ENCODE data around the gene CCSER1. TPM values are rescaled to one million over a fixed set of nuclear protein-coding genes. Genes with fewer than 3 reads are reported as not detected.

The CCSER1 gene
- polyA plus RNA-seq, 3 donors = 0.09 to 0.75 (median 0.13) TPM

DNA sequence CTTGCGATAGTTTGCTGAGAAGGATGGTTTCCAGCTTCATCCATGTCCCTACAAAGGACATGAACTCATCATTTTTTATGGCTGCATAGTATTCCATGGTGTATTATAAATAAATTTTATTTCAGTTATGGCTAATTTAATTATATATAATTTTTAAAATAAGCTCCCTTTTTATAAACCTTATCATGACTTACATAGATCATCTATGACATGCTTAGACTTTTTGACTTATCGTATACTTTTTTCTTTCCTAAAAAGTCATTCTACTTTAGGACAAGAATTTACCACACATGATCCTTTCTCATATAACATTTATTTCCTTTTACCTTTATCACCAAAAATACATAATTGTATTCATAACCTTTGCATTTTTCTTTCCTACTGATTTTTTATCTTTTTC, 376.5 kb downstream of the CCSER1 start:
- TF ChIP-seq, protein P1, sequence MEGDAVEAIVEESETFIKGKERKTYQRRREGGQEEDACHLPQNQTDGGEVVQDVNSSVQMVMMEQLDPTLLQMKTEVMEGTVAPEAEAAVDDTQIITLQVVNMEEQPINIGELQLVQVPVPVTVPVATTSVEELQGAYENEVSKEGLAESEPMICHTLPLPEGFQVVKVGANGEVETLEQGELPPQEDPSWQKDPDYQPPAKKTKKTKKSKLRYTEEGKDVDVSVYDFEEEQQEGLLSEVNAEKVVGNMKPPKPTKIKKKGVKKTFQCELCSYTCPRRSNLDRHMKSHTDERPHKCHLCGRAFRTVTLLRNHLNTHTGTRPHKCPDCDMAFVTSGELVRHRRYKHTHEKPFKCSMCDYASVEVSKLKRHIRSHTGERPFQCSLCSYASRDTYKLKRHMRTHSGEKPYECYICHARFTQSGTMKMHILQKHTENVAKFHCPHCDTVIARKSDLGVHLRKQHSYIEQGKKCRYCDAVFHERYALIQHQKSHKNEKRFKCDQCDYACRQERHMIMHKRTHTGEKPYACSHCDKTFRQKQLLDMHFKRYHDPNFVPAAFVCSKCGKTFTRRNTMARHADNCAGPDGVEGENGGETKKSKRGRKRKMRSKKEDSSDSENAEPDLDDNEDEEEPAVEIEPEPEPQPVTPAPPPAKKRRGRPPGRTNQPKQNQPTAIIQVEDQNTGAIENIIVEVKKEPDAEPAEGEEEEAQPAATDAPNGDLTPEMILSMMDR (IDR thresholded peaks at IDR 0.05) = no peak
- Histone ChIP-seq H3K36me3 (replicated peaks in 1 of 2; ENCODE audit: control insufficient read depth in 1 of 2, insufficient read depth in 2 of 2, low read length in 2 of 2) (no peaks in the 10 kb centered on the region), H2AFZ (ENCODE audit: insufficient read depth, low read depth, low read length, poor library complexity, severe bottlenecking) (no peak overlapping the region), H3K4me3 (replicated peaks in 1 of 3; ENCODE audit: low read depth in 2 of 3, low read length in 3 of 3) (no peak overlapping the region), H3K4me2 (replicated peaks; ENCODE audit: extremely low read depth, low read length, poor library complexity, severe bottlenecking) (no peak overlapping the region), H4K20me1 (ENCODE audit: insufficient read depth, low read length) (no peaks in the 10 kb centered on the region), H3K4me1 (ENCODE audit: control insufficient read depth in 1 of 2, insufficient read depth in 2 of 2, low read length in 2 of 2) (no peaks in the 10 kb centered on the region), H3K9ac (ENCODE audit: insufficient read depth, low read length, poor library complexity, severe bottlenecking) (no peak overlapping the region), H3K9me3 (replicated peaks in 1 of 2; ENCODE audit: control insufficient read depth in 1 of 2, insufficient read depth in 1 of 2, low read length in 2 of 2) (peaks cover 14 to 25% of the 10 kb centered on the region in 2 donors), H3K27ac (ENCODE audit: low read depth in 1 of 2, low read length in 2 of 2) (no peak overlapping the region), H3K27me3 (ENCODE audit: control insufficient read depth in 2 of 2, insufficient read depth in 2 of 2, low read length in 2 of 2) (no peaks in the 10 kb centered on the region), H3K79me2 (ENCODE audit: insufficient read depth, low read length) (no peaks in the 10 kb centered on the region)
- 100% methylated on average over 1 of the region's 2 CpGs for WGBS (ENCODE audit: insufficient coverage)
- intact Hi-C loops (cut with micrococcal nuclease) = no loop called here
- DNase-seq = no peak
- Mint-ChIP-seq H3K4me3 (no peak overlapping the region), H3K4me1 (no peaks in the 10 kb centered on the region), H3K9me3 (peaks cover 9 to 25% (median 15%) of the 10 kb centered on the region in 7 donors), H3K27me3 (ENCODE audit: low read depth in 3 of 3) (no peaks in the 10 kb centered on the region), H3K27ac (no peak overlapping the region), H3K36me3 (peaks cover 0 to 2% of the 10 kb centered on the region in 2 donors)

DNA sequence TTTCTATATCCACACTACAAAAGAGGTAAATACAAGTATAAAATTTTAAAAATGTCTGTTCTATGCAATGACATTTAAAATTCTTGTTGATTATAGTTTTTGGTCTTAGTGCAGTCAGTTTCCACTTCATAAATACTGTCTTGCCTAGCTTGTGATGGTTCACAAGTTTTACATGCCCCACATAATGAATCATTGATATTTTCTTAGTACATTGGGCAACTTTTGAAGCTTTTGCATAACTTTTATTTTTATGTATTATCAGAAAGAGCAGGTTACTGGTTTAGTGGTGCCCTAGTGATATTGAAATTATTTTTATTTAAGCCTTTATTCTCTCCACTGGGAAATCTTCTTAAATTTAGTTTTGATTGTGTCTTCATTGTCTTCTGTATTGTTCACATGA, 388.0 kb downstream of the CCSER1 start:
- Histone ChIP-seq H3K4me3 (replicated peaks in 1 of 3; ENCODE audit: low read depth in 2 of 3, low read length in 3 of 3) (no peak overlapping the region), H3K4me1 (ENCODE audit: control insufficient read depth in 1 of 2, insufficient read depth in 2 of 2, low read length in 2 of 2) (no peaks in the 10 kb centered on the region), H3K36me3 (replicated peaks in 1 of 2; ENCODE audit: control insufficient read depth in 1 of 2, insufficient read depth in 2 of 2, low read length in 2 of 2) (no peaks in the 10 kb centered on the region), H3K27me3 (ENCODE audit: control insufficient read depth in 2 of 2, insufficient read depth in 2 of 2, low read length in 2 of 2) (no peaks in the 10 kb centered on the region), H3K9ac (ENCODE audit: insufficient read depth, low read length, poor library complexity, severe bottlenecking) (no peak overlapping the region), H2AFZ (ENCODE audit: insufficient read depth, low read depth, low read length, poor library complexity, severe bottlenecking) (no peak overlapping the region), H4K20me1 (ENCODE audit: insufficient read depth, low read length) (no peaks in the 10 kb centered on the region), H3K79me2 (ENCODE audit: insufficient read depth, low read length) (no peaks in the 10 kb centered on the region), H3K9me3 (replicated peaks in 1 of 2; ENCODE audit: control insufficient read depth in 1 of 2, insufficient read depth in 1 of 2, low read length in 2 of 2) (no peaks in the 10 kb centered on the region), H3K4me2 (replicated peaks; ENCODE audit: extremely low read depth, low read length, poor library complexity, severe bottlenecking) (no peak overlapping the region), H3K27ac (ENCODE audit: low read depth in 1 of 2, low read length in 2 of 2) (no peak overlapping the region)
- Mint-ChIP-seq H3K4me1 (no peaks in the 10 kb centered on the region), H3K4me3 (no peak overlapping the region), H3K27ac (no peak overlapping the region), H3K27me3 (ENCODE audit: low read depth in 3 of 3) (peaks cover 0 to 2% (median 2%) of the 10 kb centered on the region in 3 donors), H3K36me3 (no peaks in the 10 kb centered on the region), H3K9me3 (peaks cover 0 to 8% (median 2%) of the 10 kb centered on the region in 7 donors)
- DNase-seq = no peak
- intact Hi-C loops (cut with micrococcal nuclease) = no loop called here
- TF ChIP-seq, protein P1 (IDR thresholded peaks at IDR 0.05) = no peak

Measured in CD14-positive monocyte (primary cell).